ENCODE measurements around the gene MTMR2.

The MTMR2 gene

GRCh38 chr11:95796501-95796900 lies 127.4 kb downstream of the MTMR2 start:
- Histone ChIP-seq H3K9ac (ENCODE audit: low read length) (no peak overlapping the region), H3K36me3 (ENCODE audit: control insufficient read depth, insufficient read depth, low read length) (no peaks in the 10 kb centered on the region), H3K4me1 (ENCODE audit: control insufficient read depth, insufficient read depth, low read length) (peaks cover 5% of the 10 kb centered on the region), H3K27me3 (ENCODE audit: control insufficient read depth, insufficient read depth, low read length) (no peaks in the 10 kb centered on the region), H3K9me3 (ENCODE audit: control insufficient read depth, low read length) (no peaks in the 10 kb centered on the region), H3K4me3 (ENCODE audit: low read length) (no peak overlapping the region)

- no peaks in the 10 kb centered on the region for H3K36me3 ChIP-seq (ENCODE audit: control insufficient read depth, insufficient read depth, low read length)
- no peak overlapping the region for H3K4me3 ChIP-seq (ENCODE audit: low read length)
- H3K9me3 ChIP-seq (ENCODE audit: control insufficient read depth, low read length) = no peaks in the 10 kb centered on the region
- peaks cover 5% of the 10 kb centered on the region for H3K4me1 ChIP-seq (ENCODE audit: control insufficient read depth, insufficient read depth, low read length)
- H3K9ac ChIP-seq (ENCODE audit: low read length) = no peak overlapping the region
- no peaks in the 10 kb centered on the region for H3K27me3 ChIP-seq (ENCODE audit: control insufficient read depth, insufficient read depth, low read length)
These were observed 128.1 kb downstream of the MTMR2 start for GRCh38 chr11:95795627-95796295.

GRCh38 chr11:95794086-95794485 lies 129.8 kb downstream of the MTMR2 start:
- H3K36me3 ChIP-seq (ENCODE audit: control insufficient read depth, insufficient read depth, low read length) = no peaks in the 10 kb centered on the region
- H3K27me3 ChIP-seq (ENCODE audit: control insufficient read depth, insufficient read depth, low read length) = no peaks in the 10 kb centered on the region
- H3K9ac ChIP-seq (ENCODE audit: low read length) = no peak overlapping the region
- H3K4me3 ChIP-seq (ENCODE audit: low read length) = no peak overlapping the region
- no peaks in the 10 kb centered on the region for H3K9me3 ChIP-seq (ENCODE audit: control insufficient read depth, low read length)
- H3K4me1 ChIP-seq (ENCODE audit: control insufficient read depth, insufficient read depth, low read length) = peaks cover 5% of the 10 kb centered on the region

DNA sequence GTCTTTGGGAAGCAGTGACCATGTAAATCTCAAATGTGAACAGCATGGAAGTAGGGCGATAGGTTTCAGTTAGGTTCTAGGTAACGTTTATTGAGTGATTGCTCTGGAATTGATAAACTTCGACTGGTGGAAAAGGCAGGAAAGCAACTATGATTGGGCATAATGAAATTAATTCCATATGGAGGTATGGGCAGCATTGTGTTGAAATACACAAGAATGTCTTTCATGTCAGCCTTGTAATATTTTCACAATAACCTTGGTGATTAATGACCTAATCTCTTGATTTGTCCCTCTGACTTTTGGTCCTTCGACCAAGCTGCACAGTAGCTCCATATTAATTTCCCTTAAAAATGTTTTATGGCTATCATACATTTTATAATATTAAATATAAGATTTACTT lies 130.8 kb downstream of the MTMR2 start:
- Histone ChIP-seq H3K27me3 (ENCODE audit: control insufficient read depth, insufficient read depth, low read length) (no peaks in the 10 kb centered on the region), H3K9ac (ENCODE audit: low read length) (no peak overlapping the region), H3K4me1 (ENCODE audit: control insufficient read depth, insufficient read depth, low read length) (peaks cover 10% of the 10 kb centered on the region), H3K9me3 (ENCODE audit: control insufficient read depth, low read length) (no peaks in the 10 kb centered on the region), H3K4me3 (ENCODE audit: low read length) (no peak overlapping the region), H3K36me3 (ENCODE audit: control insufficient read depth, insufficient read depth, low read length) (no peaks in the 10 kb centered on the region)

DNA sequence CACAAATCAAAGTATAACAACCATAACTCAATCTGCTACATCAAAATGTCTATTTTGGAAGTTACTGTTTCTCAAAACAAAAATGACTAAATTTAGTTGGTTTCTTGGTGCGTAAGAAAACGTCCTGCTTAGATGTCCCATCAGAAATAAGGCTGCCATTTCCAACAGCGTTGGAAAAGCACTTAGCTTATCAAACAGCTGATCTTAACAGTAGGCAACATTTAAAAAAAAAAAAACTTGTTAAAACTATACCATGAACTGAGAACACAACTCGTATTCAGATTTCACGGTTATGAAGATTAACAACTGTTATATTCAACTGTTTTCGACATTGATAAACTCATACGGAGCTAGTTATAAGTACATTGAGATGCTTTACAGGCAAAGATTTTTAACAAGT lies 131.2 kb downstream of the MTMR2 start:
- H3K36me3 ChIP-seq (ENCODE audit: control insufficient read depth, insufficient read depth, low read length) = no peaks in the 10 kb centered on the region
- no peaks in the 10 kb centered on the region for H3K27me3 ChIP-seq (ENCODE audit: control insufficient read depth, insufficient read depth, low read length)
- no peaks in the 10 kb centered on the region for H3K9me3 ChIP-seq (ENCODE audit: control insufficient read depth, low read length)
- no peak overlapping the region for H3K9ac ChIP-seq (ENCODE audit: low read length)
- peaks cover 10% of the 10 kb centered on the region for H3K4me1 ChIP-seq (ENCODE audit: control insufficient read depth, insufficient read depth, low read length)
- H3K4me3 ChIP-seq (ENCODE audit: low read length) = no peak overlapping the region

GRCh38 chr11:95792200-95792599 lies 131.7 kb downstream of the MTMR2 start:
- no peak overlapping the region for H3K4me3 ChIP-seq (ENCODE audit: low read length)

GRCh38 chr11:95791709-95792033 lies 132.2 kb downstream of the MTMR2 start:
- H3K4me1 ChIP-seq (ENCODE audit: control insufficient read depth, insufficient read depth, low read length) = peaks cover 10% of the 10 kb centered on the region
- H3K9me3 ChIP-seq (ENCODE audit: control insufficient read depth, low read length) = no peaks in the 10 kb centered on the region
- peak overlapping the region; percentile 90 for H3K4me3 ChIP-seq (ENCODE audit: low read length)
- no peaks in the 10 kb centered on the region for H3K36me3 ChIP-seq (ENCODE audit: control insufficient read depth, insufficient read depth, low read length)
- H3K27me3 ChIP-seq (ENCODE audit: control insufficient read depth, insufficient read depth, low read length) = no peaks in the 10 kb centered on the region
- H3K9ac ChIP-seq (ENCODE audit: low read length) = peak overlapping the region; percentile 94

More at GRCh38 chr11:95792200-95792599, 131.7 kb downstream of the MTMR2 start:
- peak overlapping the region; percentile 94 for H3K9ac ChIP-seq (ENCODE audit: low read length)
- peaks cover 10% of the 10 kb centered on the region for H3K4me1 ChIP-seq (ENCODE audit: control insufficient read depth, insufficient read depth, low read length)
- H3K27me3 ChIP-seq (ENCODE audit: control insufficient read depth, insufficient read depth, low read length) = no peaks in the 10 kb centered on the region
- H3K9me3 ChIP-seq (ENCODE audit: control insufficient read depth, low read length) = no peaks in the 10 kb centered on the region
- H3K36me3 ChIP-seq (ENCODE audit: control insufficient read depth, insufficient read depth, low read length) = no peaks in the 10 kb centered on the region

DNA sequence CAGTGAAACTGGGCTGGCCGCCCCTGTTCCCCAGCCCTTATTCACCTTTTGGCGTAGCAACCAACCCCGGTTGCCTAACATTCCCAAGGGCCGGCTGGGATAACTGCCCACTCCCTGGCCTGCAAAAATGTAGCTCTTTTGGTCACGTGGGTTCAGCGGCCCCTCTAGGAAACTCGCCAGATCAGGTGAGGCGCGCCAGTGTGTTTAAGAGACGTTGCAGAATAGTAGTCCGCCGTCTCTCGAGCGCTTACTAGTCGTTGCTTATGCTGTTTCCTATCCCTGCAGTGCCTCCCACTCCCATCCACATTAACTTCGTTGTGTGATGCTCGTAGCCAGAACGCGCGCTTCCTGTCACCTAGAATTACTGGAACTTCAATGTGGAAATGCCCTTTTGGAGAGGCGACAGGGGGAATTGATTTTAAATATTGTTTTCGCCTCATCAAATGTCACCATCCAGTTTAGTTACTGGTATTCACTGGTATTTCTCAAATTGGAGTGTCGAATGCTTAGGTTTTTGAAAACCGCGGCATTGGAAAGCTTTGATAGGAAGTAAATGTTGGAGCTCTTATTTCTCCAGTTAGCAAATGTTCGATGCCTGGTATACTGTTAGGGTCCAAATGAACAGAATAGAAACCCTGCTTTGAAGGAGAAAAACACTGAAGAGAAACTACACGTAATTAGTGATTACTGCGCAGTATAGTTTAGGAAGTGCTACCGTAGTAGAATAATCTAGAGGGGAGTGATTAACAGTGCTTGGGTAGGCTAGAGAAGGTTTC lies 132.8 kb downstream of the MTMR2 start:
- H3K4me1 ChIP-seq (ENCODE audit: control insufficient read depth, insufficient read depth, low read length) = peaks cover 10% of the 10 kb centered on the region
- H3K36me3 ChIP-seq (ENCODE audit: control insufficient read depth, insufficient read depth, low read length) = peaks cover under 1% of the 10 kb centered on the region
- H3K4me3 ChIP-seq (ENCODE audit: low read length) = peak overlapping the region; percentile 90
- H3K9me3 ChIP-seq (ENCODE audit: control insufficient read depth, low read length) = no peaks in the 10 kb centered on the region
- no peaks in the 10 kb centered on the region for H3K27me3 ChIP-seq (ENCODE audit: control insufficient read depth, insufficient read depth, low read length)
- peak overlapping the region; percentile 94 for H3K9ac ChIP-seq (ENCODE audit: low read length)

DNA sequence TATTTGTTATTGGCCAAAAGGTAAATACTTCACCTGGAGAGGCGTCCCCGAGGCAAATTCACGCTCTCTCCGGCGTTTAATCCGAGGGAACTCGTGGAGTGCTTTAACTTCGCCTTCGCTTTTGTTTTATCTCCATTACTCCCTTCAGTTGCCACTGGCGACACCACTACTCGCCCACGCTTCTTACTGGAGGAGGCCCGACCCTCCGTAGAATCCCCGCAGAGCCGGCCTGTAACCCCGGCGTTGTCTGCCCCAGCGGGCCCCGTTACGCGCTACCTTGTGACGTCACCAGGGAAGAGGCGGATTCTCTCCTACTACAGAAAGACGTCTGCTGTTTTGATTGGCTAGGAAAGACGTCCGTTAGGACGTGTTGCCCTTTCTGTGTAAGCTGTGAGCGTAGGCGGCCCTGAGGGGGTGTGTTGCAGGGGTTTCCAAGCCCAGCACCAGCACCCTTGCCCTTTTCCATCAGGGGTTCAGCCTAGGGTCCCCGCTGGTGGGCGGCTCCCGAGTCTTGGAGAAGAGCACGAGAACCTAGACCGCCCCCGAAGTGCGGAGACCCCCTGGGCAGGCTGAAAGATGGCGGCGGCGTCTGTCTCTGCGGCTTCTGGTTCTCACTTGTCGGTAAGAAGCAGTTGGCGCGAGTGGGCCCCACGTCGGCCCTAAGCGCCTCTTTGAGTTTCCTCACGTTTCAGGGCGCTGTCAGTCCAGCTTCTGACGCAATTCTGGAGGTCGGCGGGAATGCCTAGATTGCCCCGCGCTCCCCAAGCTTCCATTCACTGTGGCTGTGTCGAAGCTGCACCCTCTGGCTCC lies 133.6 kb downstream of the MTMR2 start, which contains the start of gene CEP57:
TSS of gene CEP57 (plus strand) at position 376 of the 810 bp plus-strand sequence. CDS start at position 577, 201 bp downstream.
- peaks cover 7% of the 10 kb centered on the region for H3K36me3 ChIP-seq (ENCODE audit: control insufficient read depth, insufficient read depth, low read length)
- H3K4me1 ChIP-seq (ENCODE audit: control insufficient read depth, insufficient read depth, low read length) = peaks cover 10% of the 10 kb centered on the region
- H3K4me3 ChIP-seq (ENCODE audit: low read length) = peak within 1 kb of the TSS; percentile 90
- peak within 1 kb of the TSS; percentile 94 for H3K9ac ChIP-seq (ENCODE audit: low read length)
- no peaks in the 10 kb centered on the region for H3K9me3 ChIP-seq (ENCODE audit: control insufficient read depth, low read length)
- H3K27me3 ChIP-seq (ENCODE audit: control insufficient read depth, insufficient read depth, low read length) = no peaks in the 10 kb centered on the region

- Histone ChIP-seq H3K9ac (ENCODE audit: low read length) (peak within 1 kb of the TSS; percentile 94), H3K27me3 (ENCODE audit: control insufficient read depth, insufficient read depth, low read length) (no peaks in the 10 kb centered on the region), H3K9me3 (ENCODE audit: control insufficient read depth, low read length) (no peaks in the 10 kb centered on the region), H3K4me3 (ENCODE audit: low read length) (peak within 1 kb of the TSS; percentile 95), H3K36me3 (ENCODE audit: control insufficient read depth, insufficient read depth, low read length) (peaks cover 7% of the 10 kb centered on the region), H3K4me1 (ENCODE audit: control insufficient read depth, insufficient read depth, low read length) (peaks cover 10% of the 10 kb centered on the region)
These were observed 134.3 kb downstream of the MTMR2 start, which contains the start of gene FAM76B for GRCh38 chr11:95789506-95790122. Gene FAM76B, minus strand, starts transcription at chr11:95789782. Its CDS starts 304 bp downstream, at chr11:95789478.

DNA sequence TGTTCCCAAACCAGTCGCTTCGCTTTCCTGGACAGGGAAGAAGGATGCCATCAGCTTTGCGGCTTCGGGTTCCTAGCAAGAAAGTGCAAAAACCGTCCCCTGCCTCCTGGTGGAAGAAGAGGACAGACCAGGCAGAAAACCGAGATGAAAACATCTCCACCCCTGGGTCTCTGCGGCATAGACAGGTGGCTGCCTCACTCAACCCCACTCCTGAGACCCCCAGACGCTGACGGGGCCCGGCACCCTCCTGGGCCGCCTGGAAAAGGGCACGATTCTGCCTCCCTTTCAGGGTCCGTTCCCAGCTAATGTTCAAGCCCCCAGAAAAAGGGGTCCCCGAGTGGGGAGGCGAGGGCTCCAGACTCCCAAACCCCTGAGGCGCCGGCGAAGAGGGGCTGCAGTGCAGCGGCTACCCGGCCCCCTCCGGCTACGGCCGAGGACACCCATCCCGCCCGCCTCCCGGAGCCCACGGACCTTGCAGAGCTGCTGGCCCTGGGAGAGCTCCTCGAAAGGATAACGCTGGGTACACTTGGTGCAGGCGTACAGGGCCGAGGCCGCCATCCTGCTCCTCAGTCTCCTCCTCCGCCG lies 134.9 kb downstream of the MTMR2 start:
- no peaks in the 10 kb centered on the region for H3K9me3 ChIP-seq (ENCODE audit: control insufficient read depth, low read length)
- H3K4me3 ChIP-seq (ENCODE audit: low read length) = peak overlapping the region; percentile 95
- peaks cover 7% of the 10 kb centered on the region for H3K36me3 ChIP-seq (ENCODE audit: control insufficient read depth, insufficient read depth, low read length)
- H3K27me3 ChIP-seq (ENCODE audit: control insufficient read depth, insufficient read depth, low read length) = no peaks in the 10 kb centered on the region
- H3K4me1 ChIP-seq (ENCODE audit: control insufficient read depth, insufficient read depth, low read length) = peaks cover 10% of the 10 kb centered on the region
- peak overlapping the region; percentile 94 for H3K9ac ChIP-seq (ENCODE audit: low read length)

All from mucosa of stomach (tissue), 1 donor.